Hepatocyte (in vitro differentiated cells): ENCODE data around the gene SLC37A1. TPM values are rescaled to one million over a fixed set of nuclear protein-coding genes. Genes with fewer than 3 reads are reported as not detected.

Experiments used
- DNase-seq: peaks from one replicate; pipeline ENCODE4 v3.0.0-alpha.2; 2016; ENCODE audit warnings: low spot score
- H2AFZ ChIP-seq: fragments of 200-600 bp; sonication (generic); 2 replicates; pipeline ENCODE4 v1.6.0; 2016; ENCODE audit warnings: antibody characterized with exemption, mild to moderate bottlenecking
- H3K27ac ChIP-seq: fragments of 200-600 bp; sonication (generic); 2 replicates; pipeline ENCODE4 v1.5.1; 2016; ENCODE audit warnings: mild to moderate bottlenecking
- H3K27me3 ChIP-seq: fragments of 200-600 bp; sonication (generic); 2 replicates; pipeline ENCODE4 v1.6.1; 2016
- H3K36me3 ChIP-seq: fragments of 200-600 bp; sonication (generic); replicated peaks from 2 replicates; pipeline ENCODE4 v1.5.1; 2016; ENCODE audit warnings: low read depth; ENCODE audit not compliant: insufficient read depth
- H3K4me1 ChIP-seq: fragments of 200-600 bp; sonication (generic); 2 replicates; pipeline ENCODE4 v1.5.1; 2016; ENCODE audit warnings: mild to moderate bottlenecking, moderate library complexity; ENCODE audit not compliant: insufficient read depth
- H3K4me2 ChIP-seq: fragments of 200-600 bp; sonication (generic); 2 replicates; pipeline ENCODE4 v1.6.0; 2016
- H3K4me3 ChIP-seq: fragments of 200-600 bp; sonication (generic); 2 replicates; pipeline ENCODE4 v1.5.1; 2016; ENCODE audit warnings: mild to moderate bottlenecking
- H3K79me2 ChIP-seq: fragments of 200-600 bp; sonication (generic); 2 replicates; pipeline ENCODE4 v1.6.0; 2017; ENCODE audit warnings: mild to moderate bottlenecking
- H3K9me2 ChIP-seq: fragments of 200-600 bp; sonication (generic); replicated peaks from 2 replicates; pipeline ENCODE4 v1.6.0; 2017; ENCODE audit warnings: mild to moderate bottlenecking; ENCODE audit not compliant: insufficient read depth
- H3K9me3 ChIP-seq: fragments of 200-600 bp; sonication (generic); 2 replicates; pipeline ENCODE4 v1.5.1; 2016; ENCODE audit warnings: low read depth, mild to moderate bottlenecking
- H4K20me1 ChIP-seq: fragments of 200-600 bp; sonication (generic); 2 replicates; pipeline ENCODE4 v1.6.0; 2016; ENCODE audit warnings: mild to moderate bottlenecking; ENCODE audit not compliant: insufficient read depth, poor library complexity, severe bottlenecking
- EZH2 ChIP-seq: fragments of 200-600 bp; sonication (generic); IDR thresholded peaks from 2 replicates; pipeline ENCODE4 v1.6.1; 2016; ENCODE audit warnings: antibody characterized with exemption, mild to moderate bottlenecking, borderline replicate concordance
- EZH2phosphoT487 ChIP-seq: fragments of 200-600 bp; sonication (generic); IDR thresholded peaks from one replicate; pipeline ENCODE4 v1.6.1; 2018; ENCODE audit warnings: antibody characterized with exemption, mild to moderate bottlenecking, low read depth, moderate library complexity; ENCODE audit not compliant: unreplicated experiment, severe bottlenecking
- WGBS: methylation state at CpG from one replicate; pipeline ENCODE4 v1.1.6; 2016; ENCODE audit warnings: low lambda C conversion rate; ENCODE audit errors: missing lambda C conversion rate; 5-methylcytosine and 5-hydroxymethylcytosine counted together
- polyA plus RNA-seq: library from polyadenylated mRNA; unstranded; fragments of >200 nt; fragmentation: Nextera tagmentation; extraction: Ambion mirVana; gene quantifications from 2 replicates; pipeline ENCODE4 v1.2.1, GENCODE V29; 2016
- total RNA-seq: library from RNA; depleted of rRNA; stranded (reverse); fragments of >200 nt; gene quantifications from 2 replicates; pipeline ENCODE4 v1.2.3, GENCODE V29; 2014
- TF ChIP-seq, protein P1 (sequence below): fragments of 200-600 bp; sonication (generic); IDR thresholded peaks from 2 replicates; pipeline ENCODE4 v1.5.1; 2016; ENCODE audit warnings: antibody characterized with exemption, mild to moderate bottlenecking; ENCODE audit not compliant: poor library complexity

SLC37A1 gene
- total and polyA plus RNA-seq, 2 experiments from 2014 or later = 17.9 to 18.5 TPM

DNA sequence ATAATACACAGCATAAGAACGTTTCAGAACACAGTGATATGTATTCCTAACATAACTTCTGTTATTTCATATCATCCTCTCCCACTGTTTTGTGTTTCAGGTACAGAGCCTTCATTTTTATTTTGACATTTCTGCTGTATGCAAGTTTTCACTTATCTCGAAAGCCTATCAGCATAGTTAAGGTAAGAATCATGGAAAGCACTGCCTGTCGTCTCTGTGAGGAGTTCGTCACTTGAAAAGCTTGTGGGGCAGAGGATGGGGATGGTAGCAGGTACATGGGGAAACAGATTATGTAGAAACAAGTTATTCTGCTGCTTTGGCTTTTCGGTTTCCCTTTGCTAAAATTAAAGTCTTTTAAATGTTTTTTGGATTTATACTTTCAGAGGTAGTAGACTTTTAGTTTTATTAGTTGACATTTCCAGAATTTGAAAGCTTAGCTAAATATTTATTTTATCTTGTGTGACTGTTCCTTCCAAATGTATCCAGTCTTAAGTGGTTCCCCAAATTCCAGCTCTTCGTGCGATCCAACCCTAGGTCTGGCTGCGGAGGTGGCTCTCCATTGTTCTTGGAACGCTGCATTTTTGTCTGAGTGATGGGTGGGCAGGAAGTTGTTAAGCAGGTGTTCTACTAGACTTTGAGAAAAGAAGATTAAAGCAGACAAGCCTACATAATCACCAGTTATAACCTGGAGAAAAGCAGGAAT lies 12.2 kb downstream of the SLC37A1 start:
- no peaks in the 10 kb centered on the region for H3K9me3 ChIP-seq
- H3K4me1 ChIP-seq = peaks cover 40% of the 10 kb centered on the region
- no peaks in the 10 kb centered on the region for H3K9me2 ChIP-seq
- H3K27ac ChIP-seq = peak overlapping the region; percentile 96
- H4K20me1 ChIP-seq = no peaks in the 10 kb centered on the region
- 61% methylated on average over 9 of the region's 9 CpGs for WGBS
- H2AFZ ChIP-seq = no peak overlapping the region
- no peak overlapping the region for H3K4me3 ChIP-seq
- no peaks in the 10 kb centered on the region for H3K27me3 ChIP-seq
- no peaks in the 10 kb centered on the region for H3K36me3 ChIP-seq
- TF ChIP-seq EZH2phosphoT487 (no peak), EZH2 (no peak)
- TF ChIP-seq, protein P1, sequence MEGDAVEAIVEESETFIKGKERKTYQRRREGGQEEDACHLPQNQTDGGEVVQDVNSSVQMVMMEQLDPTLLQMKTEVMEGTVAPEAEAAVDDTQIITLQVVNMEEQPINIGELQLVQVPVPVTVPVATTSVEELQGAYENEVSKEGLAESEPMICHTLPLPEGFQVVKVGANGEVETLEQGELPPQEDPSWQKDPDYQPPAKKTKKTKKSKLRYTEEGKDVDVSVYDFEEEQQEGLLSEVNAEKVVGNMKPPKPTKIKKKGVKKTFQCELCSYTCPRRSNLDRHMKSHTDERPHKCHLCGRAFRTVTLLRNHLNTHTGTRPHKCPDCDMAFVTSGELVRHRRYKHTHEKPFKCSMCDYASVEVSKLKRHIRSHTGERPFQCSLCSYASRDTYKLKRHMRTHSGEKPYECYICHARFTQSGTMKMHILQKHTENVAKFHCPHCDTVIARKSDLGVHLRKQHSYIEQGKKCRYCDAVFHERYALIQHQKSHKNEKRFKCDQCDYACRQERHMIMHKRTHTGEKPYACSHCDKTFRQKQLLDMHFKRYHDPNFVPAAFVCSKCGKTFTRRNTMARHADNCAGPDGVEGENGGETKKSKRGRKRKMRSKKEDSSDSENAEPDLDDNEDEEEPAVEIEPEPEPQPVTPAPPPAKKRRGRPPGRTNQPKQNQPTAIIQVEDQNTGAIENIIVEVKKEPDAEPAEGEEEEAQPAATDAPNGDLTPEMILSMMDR = no peak
- DNase-seq = no peak
- H3K4me2 ChIP-seq = peak overlapping the region; percentile 70
- peaks cover 43% of the 10 kb centered on the region for H3K79me2 ChIP-seq

- 40% methylated on average over 9 of the region's 9 CpGs for WGBS
- no peak for TF ChIP-seq EZH2
- TF ChIP-seq EZH2phosphoT487 = no peak
- TF ChIP-seq, protein P1 = no peak
- Histone ChIP-seq H3K79me2 (peaks cover 39% of the 10 kb centered on the region), H3K4me1 (peaks cover 40% of the 10 kb centered on the region), H3K27ac (peak overlapping the region; percentile 96), H3K4me3 (no peak overlapping the region), H3K27me3 (no peaks in the 10 kb centered on the region), H3K4me2 (peak overlapping the region; percentile 70), H4K20me1 (no peaks in the 10 kb centered on the region), H3K36me3 (no peaks in the 10 kb centered on the region), H3K9me3 (no peaks in the 10 kb centered on the region), H2AFZ (no peak overlapping the region), H3K9me2 (no peaks in the 10 kb centered on the region)
- peak; percentile 77 for DNase-seq
Measured at GRCh38 chr21:42526379-42526727, 12.7 kb downstream of the SLC37A1 start.

- Histone ChIP-seq H3K79me2 (peaks cover 39% of the 10 kb centered on the region), H3K27me3 (no peaks in the 10 kb centered on the region), H3K4me1 (peaks cover 40% of the 10 kb centered on the region), H3K27ac (peak overlapping the region; percentile 96), H3K36me3 (no peaks in the 10 kb centered on the region), H4K20me1 (no peaks in the 10 kb centered on the region), H3K4me3 (no peak overlapping the region), H3K9me3 (no peaks in the 10 kb centered on the region), H3K9me2 (no peaks in the 10 kb centered on the region), H2AFZ (no peak overlapping the region), H3K4me2 (peak overlapping the region; percentile 70)
- 95% methylated on average over 8 of the region's 8 CpGs for WGBS
- no peak for DNase-seq
- no peak for TF ChIP-seq EZH2phosphoT487
- TF ChIP-seq, protein P1 = no peak
- no peak for TF ChIP-seq EZH2
Measured at GRCh38 chr21:42527127-42527488, 13.5 kb downstream of the SLC37A1 start.
